Stimulated activated CD4-positive, alpha-beta T cell treated with anti-CD3 and anti-CD28 coated beads, Interleukin-12 subunit alpha, Interleukin-12 subunit beta, amount 100 ng/mL, for 4 hours (primary cell): ENCODE measurements around the gene GATAD2B.
"Not testable (repeated sequence)": the region's sequence is repeated elsewhere in the genome, so short reads cannot be mapped to it uniquely, and the experiment has no call there.

Source experiments
- DNase-seq: peaks from one replicate; pipeline ENCODE4 v3.0.0-alpha.2; 2020

The GATAD2B gene

GRCh38 chr1:153794624-153795329, 128.0 kb downstream of the GATAD2B start:
- no peak for DNase-seq

- no peak for DNase-seq
Observed at GRCh38 chr1:153793973-153794615, 128.7 kb downstream of the GATAD2B start.

GRCh38 chr1:153793261-153793972, 129.4 kb downstream of the GATAD2B start:
- no peak for DNase-seq

- no peak for DNase-seq
Observed at GRCh38 chr1:153792631-153793041, 130.1 kb downstream of the GATAD2B start.

- DNase-seq = no peak
Observed at GRCh38 chr1:153791648-153792253, 131.0 kb downstream of the GATAD2B start.

GRCh38 chr1:153790966-153791647, 131.7 kb downstream of the GATAD2B start:
- no peak for DNase-seq

DNA sequence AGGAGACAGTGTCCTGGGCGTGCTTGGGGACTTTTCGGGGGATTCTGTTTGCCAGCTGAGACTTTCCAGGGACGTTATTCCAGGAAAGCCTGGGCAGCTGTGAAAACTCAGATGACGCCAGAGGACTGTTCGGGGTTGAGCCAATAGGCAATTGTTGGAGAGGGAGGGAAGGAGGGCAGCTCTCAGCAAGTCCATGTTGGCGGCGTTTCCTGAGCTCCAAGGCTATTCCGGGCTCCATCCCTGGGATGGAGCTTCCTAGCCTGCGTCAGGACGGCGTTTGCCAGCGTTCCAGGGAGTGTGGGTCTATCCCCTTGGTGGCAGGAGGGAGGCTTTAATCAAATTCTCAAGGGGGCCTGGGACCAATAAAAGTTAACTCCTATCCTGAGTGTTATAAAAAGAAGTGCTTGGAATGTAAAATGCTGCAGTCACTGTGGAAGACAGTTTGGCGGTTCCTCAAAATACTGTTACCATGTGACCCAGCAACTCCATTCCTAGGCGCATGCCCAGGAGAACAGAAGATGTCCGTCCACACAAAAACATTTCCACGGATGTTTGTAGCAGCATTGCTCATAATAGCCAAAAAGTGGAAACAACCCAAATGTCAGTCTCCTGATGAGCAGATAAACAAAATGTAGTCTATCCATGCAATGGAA, 132.3 kb downstream of the GATAD2B start:
- no peak for DNase-seq

- DNase-seq = no peak
Observed at GRCh38 chr1:153789478-153790034, 133.2 kb downstream of the GATAD2B start.

DNA sequence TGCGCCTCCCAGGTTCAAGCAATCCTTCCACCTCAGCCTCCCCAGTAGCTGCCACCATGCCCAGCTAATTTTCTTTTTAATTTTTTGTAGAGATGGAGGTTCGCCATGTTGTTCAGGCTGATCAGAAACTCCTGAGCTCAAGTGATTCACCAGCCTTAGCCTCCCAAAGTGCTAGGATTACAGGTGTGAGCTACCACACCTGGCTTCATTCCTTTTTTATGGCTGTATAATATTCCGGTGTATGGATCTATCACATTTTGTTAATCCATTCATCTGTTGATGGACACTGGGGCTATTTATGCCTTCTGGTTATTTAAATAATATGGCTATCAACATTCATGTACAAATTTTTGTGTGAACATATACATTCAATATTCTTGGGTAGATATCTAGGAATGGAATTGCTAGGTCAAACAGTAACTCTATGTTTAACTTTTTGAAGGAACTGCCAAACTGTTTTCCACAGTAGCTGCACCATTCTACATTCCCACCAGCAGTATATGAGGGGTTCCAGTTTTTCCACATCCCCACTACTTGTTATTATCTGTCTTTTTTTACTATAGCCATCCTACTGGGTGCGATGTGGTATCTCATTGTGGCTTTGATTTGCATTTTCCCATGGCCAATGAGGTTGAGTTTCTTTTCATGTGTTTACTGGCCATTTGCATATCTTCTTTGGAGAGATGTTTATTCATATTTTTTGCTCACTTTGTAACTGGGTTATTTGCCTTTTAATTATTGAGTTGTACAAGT, 136.6 kb downstream of the GATAD2B start:
- no peak for DNase-seq

DNA sequence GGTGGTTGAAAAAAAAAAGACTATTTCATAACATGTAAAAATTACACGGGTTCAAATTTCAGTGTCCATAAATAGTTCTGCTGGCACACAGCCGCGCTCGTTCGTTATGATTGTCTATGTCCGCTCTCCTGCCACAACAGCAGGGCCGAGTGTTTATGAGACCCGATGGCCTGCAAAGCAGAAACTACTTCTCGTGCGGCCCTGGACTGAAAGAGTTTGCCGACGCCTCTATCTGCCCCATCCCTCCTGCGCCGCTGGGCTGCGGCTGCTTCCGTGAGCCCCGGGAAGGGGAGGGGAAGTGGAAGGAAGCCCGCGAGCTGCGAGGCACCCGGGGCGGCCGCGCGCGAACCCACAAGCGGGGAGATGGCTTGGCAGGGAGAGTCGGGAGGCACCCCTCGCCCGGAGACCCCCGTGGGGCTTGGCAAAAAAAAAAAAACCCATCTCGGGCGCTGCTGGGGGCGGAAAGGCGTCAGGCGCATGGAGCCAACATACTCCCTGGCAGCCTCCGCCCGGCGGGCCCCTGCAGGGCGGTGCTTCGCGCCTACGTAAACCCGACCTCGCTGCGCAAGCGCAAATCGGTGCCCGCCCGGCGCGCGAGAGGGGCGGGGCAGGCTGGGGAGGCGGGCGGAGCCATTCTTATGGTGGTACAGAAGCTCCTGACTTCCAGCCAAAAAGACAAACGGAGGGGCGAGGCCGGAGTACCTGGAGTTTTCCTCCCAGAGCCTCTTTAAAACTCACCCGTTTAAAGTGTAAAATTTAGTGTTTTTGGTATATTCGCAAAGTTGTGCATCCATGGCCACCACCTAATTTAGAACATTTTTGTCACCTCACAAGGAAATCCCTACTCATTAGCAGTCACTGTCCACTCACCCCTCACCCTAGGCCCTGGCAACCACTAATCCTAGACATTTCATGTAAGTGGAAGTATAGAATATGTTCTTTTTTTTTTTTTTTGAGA, 139.3 kb downstream of the GATAD2B start:
- peak; percentile 90 for DNase-seq

DNA sequence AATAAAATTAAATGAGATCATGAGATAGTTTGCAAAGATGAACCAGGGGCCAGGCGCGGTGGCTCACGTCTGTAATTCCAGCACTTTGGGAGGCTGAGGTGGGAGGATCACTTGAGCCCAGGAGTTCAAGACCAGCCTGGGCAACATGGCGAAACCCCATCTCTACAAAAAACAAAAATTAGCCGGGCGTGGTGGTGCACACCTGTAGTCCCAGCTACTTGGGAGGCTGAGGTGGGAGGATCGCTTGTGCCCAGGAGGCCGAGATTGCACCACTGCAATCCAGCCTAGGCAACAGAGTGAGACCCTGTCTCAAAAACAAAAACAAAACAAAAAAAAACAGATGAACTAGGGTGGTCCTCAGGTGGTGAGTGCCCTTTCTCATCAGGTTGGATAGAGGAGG, 140.1 kb downstream of the GATAD2B start:
- DNase-seq = not testable (repeated sequence)

DNA sequence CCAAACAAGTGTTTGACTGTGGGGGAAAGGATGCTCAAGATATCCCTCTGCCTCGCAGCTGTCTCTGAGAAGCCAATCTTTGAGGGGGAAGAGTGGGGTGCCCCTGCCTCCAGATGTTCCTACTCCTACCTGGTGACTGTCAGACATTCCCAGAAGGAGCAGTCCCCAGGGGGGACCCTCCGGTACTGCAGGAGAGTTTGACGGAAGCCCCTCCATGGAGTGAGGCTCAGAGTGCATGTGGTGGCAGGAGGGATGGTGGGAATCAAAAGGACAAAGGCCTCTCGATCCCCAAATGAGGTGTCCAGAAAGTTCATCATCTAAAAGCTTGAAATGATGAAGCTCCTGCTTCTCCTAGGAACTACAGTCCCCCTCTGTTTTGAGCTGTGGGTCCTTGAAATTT, 142.2 kb downstream of the GATAD2B start:
- DNase-seq = no peak

DNA sequence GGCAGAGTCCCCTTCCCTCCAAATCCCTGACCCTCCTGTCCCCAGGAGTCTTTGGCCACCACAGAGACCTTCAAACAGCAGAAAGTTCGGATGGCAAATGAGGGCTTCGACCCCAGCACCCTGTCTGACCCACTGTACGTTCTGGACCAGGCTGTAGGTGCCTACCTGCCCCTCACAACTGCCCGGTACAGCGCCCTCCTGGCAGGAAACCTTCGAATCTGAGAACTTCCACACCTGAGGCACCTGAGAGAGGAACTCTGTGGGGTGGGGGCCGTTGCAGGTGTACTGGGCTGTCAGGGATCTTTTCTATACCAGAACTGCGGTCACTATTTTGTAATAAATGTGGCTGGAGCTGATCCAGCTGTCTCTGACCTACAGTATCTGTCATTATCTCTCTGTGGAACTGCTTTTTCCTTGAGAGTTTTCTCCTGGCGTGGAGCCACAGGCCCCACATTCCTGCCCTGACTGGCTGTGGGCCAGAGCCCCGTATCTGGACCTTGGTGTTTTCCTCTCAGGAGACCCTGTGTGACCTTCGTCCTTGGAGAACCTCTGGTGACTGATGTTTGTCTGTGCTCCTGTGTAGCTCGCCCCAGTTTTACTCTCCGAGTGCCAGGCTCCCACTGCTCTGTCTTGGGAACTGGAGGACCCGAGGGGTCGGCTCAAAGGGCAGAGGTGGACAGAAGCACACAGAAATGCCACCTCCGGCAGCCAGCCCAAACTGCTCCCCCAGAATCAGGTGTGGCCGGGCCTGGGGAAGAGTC, 142.8 kb downstream of the GATAD2B start:
- no peak for DNase-seq

DNA sequence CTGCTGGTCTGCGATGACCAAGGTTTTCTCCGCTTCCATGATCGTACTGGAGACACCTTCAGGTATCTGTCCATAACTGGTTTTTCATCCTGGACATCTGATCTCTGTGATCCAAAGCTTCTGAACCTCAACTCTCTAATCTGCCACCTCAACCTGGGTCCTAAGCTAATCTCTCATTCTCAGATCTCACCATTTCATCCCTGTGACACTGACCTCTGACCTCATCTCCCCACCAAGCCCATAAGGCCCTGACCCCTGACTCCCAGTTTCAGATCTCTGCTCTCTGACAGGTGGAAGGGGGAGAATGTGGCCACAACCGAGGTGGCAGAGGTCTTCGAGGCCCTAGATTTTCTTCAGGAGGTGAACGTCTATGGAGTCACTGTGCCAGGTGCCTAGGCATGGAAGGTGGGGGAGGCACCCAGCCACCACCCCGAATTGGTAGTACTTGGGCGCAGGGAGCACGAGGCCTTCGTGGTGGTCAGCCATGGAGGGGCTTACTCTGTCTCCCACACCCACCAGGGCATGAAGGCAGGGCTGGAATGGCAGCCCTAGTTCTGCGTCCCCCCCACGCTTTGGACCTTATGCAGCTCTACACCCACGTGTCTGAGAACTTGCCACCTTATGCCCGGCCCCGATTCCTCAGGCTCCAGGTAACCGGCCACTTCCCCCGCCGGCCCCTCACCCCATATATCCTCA, 143.8 kb downstream of the GATAD2B start:
- DNase-seq = no peak

- no peak for DNase-seq
Observed at GRCh38 chr1:153778051-153778823, 144.5 kb downstream of the GATAD2B start.

- DNase-seq = no peak
Observed at GRCh38 chr1:153777648-153778047, 145.1 kb downstream of the GATAD2B start.

DNA sequence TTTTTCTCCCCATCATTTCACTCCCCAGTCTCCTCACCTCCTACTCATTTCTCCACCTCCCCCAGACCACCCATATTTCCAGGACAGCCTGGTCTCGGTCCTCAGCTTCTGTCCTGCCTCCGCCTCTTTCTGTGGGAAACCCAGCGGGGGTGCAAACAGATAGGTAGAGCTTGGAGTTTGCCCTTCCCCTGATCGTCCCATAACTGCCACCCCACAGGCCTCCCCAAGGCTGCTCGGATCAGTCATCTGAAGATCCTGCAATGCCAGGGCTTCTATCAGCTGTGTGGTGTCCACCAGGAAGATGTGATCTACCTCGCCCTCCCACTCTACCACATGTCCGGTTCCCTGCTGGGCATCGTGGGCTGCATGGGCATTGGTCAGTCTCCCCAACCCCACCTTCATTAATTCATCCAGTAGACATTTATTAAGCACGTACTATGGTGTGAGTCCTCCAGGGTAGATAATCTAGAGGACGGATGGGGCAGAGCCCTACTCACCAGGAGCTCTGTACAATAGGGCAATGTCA, 145.9 kb downstream of the GATAD2B start:
- DNase-seq = no peak

DNA sequence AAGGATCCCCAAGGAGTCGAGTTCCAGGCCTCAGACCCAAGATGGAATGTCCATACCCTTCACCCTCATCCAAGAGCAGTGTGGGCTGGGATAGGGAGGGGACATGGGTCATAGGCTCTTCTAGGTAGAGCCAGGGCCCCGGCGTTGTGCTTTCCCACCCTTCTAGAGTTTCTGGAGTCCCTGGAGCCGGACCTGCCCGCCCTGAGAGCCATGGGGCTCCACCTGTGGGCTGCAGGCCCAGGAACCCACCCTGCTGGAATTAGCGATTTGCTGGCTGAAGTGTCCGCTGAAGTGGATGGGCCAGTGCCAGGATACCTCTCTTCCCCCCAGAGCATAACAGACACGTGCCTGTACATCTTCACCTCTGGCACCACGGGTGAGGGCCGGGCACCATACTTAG, 146.4 kb downstream of the GATAD2B start:
- no peak for DNase-seq
